ENCODE measurements around the gene RBM20. TPM values are rescaled to one million over a fixed set of nuclear protein-coding genes. Genes with fewer than 3 reads are reported as not detected.

The RBM20 gene
- total RNA-seq, 1 experiment from 2014 or later = 0.10 TPM

DNA sequence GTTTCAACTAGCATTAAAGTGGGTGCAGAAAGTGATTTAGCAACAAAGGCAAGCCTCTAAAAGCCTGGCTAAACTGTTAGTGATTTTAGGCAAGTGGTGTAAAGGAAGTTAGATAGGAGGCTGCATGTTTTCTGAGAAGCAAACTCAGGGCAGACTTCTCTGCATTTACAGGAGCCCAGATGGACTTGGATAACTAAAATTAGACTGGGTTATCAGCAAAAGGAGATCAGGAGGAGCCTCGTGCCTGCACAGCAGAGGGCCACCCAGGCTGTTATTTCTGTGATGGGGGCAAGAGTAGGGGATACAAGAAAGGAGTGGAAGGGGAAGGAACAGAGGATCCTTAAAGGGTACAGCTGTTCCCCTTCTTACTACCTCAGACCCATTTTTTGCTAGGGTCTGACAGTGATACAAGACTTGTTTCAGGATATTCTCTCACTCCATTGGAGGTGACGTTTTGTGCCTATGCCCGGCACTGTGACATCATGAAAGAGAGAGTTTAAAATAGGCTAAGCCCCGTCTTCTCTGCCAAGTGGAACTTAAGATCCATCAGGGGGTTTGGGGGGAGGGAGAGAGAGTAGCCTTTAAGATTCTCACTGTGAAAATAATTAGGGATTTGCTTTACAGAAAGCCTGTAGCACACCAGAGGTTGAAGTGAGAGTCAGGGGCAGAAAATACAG is 178.0 kb downstream of the RBM20 start:
- no peaks in the 10 kb centered on the region for H3K36me3 ChIP-seq (ENCODE audit: control insufficient read depth, insufficient read depth, low read length)
- no peaks in the 10 kb centered on the region for H3K9me3 ChIP-seq (ENCODE audit: control insufficient read depth, insufficient read depth, low read depth, low read length)
- in situ Hi-C loops (cut with HindIII; ENCODE audit: low pct_unique_long_range_greater_than_20kb, low sequenced_read_pairs) (no loop called here), intact Hi-C loops (cut with micrococcal nuclease; ENCODE audit: unreplicated experiment) (no loop called here)
- no peak overlapping the region for H3K4me3 ChIP-seq (ENCODE audit: low read depth in 2 of 2, low read length in 2 of 2)
- ATAC-seq (no peak), DNase-seq (ENCODE audit: low read depth, low spot score) (no peak)
- TF ChIP-seq, protein P1, sequence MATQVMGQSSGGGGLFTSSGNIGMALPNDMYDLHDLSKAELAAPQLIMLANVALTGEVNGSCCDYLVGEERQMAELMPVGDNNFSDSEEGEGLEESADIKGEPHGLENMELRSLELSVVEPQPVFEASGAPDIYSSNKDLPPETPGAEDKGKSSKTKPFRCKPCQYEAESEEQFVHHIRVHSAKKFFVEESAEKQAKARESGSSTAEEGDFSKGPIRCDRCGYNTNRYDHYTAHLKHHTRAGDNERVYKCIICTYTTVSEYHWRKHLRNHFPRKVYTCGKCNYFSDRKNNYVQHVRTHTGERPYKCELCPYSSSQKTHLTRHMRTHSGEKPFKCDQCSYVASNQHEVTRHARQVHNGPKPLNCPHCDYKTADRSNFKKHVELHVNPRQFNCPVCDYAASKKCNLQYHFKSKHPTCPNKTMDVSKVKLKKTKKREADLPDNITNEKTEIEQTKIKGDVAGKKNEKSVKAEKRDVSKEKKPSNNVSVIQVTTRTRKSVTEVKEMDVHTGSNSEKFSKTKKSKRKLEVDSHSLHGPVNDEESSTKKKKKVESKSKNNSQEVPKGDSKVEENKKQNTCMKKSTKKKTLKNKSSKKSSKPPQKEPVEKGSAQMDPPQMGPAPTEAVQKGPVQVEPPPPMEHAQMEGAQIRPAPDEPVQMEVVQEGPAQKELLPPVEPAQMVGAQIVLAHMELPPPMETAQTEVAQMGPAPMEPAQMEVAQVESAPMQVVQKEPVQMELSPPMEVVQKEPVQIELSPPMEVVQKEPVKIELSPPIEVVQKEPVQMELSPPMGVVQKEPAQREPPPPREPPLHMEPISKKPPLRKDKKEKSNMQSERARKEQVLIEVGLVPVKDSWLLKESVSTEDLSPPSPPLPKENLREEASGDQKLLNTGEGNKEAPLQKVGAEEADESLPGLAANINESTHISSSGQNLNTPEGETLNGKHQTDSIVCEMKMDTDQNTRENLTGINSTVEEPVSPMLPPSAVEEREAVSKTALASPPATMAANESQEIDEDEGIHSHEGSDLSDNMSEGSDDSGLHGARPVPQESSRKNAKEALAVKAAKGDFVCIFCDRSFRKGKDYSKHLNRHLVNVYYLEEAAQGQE (IDR thresholded peaks at IDR 0.05; ENCODE audit: insufficient read depth in 1 of 2, low read depth in 2 of 2, low read length in 1 of 2) = no peak
- peaks cover 3% of the 10 kb centered on the region for H3K27me3 ChIP-seq (ENCODE audit: control insufficient read depth, insufficient read depth, low read length)
- no TSS peak for BruUV-seq (replicated peaks)
- ChIA-PET POLR2A (no interaction called here), CTCF (no interaction called here)
- no peak overlapping the region for H3K27ac ChIP-seq (ENCODE audit: low read length)
- H3K4me1 ChIP-seq (ENCODE audit: control insufficient read depth, insufficient read depth, low read length) = no peaks in the 10 kb centered on the region

DNA sequence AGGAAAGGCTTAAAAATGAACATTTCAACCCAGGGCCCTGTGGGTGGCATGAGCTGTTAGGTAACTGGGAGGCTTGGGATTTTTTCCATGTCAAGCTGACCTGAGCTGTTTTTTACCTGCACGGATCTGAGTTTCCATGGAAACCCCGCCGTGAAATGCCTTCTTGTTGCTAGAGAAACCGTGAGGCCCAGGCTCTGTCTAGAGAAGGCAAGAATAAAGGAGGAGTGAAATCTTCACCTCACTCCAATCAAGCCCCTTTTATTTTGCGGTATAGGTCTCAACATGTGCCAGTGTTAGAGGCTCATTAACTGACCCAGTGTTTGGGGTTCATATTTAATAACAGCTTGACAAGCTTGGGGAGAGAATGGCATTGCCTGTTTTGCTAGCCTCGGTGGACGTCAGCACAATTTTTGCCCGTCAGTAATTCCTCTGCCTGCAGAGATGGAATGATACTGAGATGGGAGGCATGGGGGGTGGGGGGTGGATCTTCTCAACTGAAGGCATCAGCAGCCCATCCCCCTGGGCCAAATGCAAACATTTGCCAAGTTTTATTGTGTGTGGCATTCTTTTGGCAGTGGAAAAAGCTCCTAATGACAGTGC is 178.7 kb downstream of the RBM20 start:
- no TSS peak for BruUV-seq (replicated peaks)
- Histone ChIP-seq H3K4me3 (ENCODE audit: low read depth in 2 of 2, low read length in 2 of 2) (no peak overlapping the region), H3K4me1 (ENCODE audit: control insufficient read depth, insufficient read depth, low read length) (no peaks in the 10 kb centered on the region), H3K27me3 (ENCODE audit: control insufficient read depth, insufficient read depth, low read length) (peaks cover 3% of the 10 kb centered on the region), H3K27ac (ENCODE audit: low read length) (no peak overlapping the region), H3K9me3 (ENCODE audit: control insufficient read depth, insufficient read depth, low read depth, low read length) (no peaks in the 10 kb centered on the region), H3K36me3 (ENCODE audit: control insufficient read depth, insufficient read depth, low read length) (no peaks in the 10 kb centered on the region)
- in situ Hi-C loops (cut with HindIII; ENCODE audit: low pct_unique_long_range_greater_than_20kb, low sequenced_read_pairs) (no loop called here), intact Hi-C loops (cut with micrococcal nuclease; ENCODE audit: unreplicated experiment) (no loop called here)
- CTCF ChIA-PET = no interaction called here
- TF ChIP-seq, protein P2, sequence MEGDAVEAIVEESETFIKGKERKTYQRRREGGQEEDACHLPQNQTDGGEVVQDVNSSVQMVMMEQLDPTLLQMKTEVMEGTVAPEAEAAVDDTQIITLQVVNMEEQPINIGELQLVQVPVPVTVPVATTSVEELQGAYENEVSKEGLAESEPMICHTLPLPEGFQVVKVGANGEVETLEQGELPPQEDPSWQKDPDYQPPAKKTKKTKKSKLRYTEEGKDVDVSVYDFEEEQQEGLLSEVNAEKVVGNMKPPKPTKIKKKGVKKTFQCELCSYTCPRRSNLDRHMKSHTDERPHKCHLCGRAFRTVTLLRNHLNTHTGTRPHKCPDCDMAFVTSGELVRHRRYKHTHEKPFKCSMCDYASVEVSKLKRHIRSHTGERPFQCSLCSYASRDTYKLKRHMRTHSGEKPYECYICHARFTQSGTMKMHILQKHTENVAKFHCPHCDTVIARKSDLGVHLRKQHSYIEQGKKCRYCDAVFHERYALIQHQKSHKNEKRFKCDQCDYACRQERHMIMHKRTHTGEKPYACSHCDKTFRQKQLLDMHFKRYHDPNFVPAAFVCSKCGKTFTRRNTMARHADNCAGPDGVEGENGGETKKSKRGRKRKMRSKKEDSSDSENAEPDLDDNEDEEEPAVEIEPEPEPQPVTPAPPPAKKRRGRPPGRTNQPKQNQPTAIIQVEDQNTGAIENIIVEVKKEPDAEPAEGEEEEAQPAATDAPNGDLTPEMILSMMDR (IDR thresholded peaks at IDR 0.05) = no peak
- TF ChIP-seq POLR2AphosphoS5 (IDR thresholded peaks at IDR 0.05; ENCODE audit: low read depth, low read length) (no peak), SIN3A (IDR thresholded peaks at IDR 0.05; ENCODE audit: borderline replicate concordance, insufficient read depth, low read depth, low read length) (no peak), TCF7L2 (IDR thresholded peaks at IDR 0.05; ENCODE audit: low read depth, low read length) (no peak)
- TF ChIP-seq, protein P1 (IDR thresholded peaks at IDR 0.05; ENCODE audit: insufficient read depth in 1 of 2, low read depth in 2 of 2, low read length in 1 of 2) = no peak
- no peak for ATAC-seq
- POLR2A ChIA-PET = no interaction called here
- DNase-seq (ENCODE audit: low read depth, low spot score) = no peak

Data from Panc1 (cell line).